ENCODE data around the gene LY6G6C.

The LY6G6C gene, protein sequence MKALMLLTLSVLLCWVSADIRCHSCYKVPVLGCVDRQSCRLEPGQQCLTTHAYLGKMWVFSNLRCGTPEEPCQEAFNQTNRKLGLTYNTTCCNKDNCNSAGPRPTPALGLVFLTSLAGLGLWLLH

DNA sequence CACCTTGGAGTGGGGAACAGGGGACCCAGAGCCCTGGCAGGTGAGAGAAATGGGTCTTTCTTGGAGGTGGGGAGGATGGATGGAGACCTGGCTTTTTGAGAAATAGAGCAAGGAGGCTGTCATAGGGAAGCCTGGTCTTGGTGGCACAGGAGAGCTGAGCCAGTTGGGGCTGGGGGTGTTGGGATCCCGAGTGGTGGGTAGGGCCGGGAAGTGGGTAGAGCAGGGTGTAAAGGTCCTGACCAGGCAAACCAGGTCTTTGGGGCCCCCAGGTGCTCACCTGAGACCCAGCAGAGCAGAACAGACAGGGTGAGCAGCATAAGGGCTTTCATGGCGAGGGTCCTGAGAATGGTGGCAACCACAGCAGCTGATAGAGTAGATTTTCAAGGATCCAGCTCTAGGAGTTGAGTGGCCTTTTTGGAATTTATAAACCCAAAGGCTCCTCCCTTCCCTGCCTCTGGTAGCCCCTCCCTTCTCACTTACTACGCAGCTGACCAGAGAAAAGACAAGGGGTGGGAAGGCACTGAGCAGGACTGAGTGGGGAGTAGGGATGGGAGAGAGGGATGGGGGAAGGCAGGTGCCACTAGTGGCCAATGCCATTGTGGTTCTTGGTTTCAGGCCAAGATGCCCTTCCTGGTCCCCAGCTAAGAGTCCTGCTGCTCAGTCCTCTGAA lies at the start of gene LY6G6C:
Gene LY6G6C (minus strand): TSS at position 396 of the 670 bp plus-strand sequence. CDS start 67 bp downstream, at position 329.
- H3K4me3 ChIP-seq = no peak within 1 kb of the TSS
- TF ChIP-seq, protein P1, sequence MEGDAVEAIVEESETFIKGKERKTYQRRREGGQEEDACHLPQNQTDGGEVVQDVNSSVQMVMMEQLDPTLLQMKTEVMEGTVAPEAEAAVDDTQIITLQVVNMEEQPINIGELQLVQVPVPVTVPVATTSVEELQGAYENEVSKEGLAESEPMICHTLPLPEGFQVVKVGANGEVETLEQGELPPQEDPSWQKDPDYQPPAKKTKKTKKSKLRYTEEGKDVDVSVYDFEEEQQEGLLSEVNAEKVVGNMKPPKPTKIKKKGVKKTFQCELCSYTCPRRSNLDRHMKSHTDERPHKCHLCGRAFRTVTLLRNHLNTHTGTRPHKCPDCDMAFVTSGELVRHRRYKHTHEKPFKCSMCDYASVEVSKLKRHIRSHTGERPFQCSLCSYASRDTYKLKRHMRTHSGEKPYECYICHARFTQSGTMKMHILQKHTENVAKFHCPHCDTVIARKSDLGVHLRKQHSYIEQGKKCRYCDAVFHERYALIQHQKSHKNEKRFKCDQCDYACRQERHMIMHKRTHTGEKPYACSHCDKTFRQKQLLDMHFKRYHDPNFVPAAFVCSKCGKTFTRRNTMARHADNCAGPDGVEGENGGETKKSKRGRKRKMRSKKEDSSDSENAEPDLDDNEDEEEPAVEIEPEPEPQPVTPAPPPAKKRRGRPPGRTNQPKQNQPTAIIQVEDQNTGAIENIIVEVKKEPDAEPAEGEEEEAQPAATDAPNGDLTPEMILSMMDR (IDR thresholded peaks at IDR 0.05) = no peak
- DNase-seq (ENCODE audit: low spot score) = no peak
- H3K27ac ChIP-seq = no peak within 1 kb of the TSS

DNA sequence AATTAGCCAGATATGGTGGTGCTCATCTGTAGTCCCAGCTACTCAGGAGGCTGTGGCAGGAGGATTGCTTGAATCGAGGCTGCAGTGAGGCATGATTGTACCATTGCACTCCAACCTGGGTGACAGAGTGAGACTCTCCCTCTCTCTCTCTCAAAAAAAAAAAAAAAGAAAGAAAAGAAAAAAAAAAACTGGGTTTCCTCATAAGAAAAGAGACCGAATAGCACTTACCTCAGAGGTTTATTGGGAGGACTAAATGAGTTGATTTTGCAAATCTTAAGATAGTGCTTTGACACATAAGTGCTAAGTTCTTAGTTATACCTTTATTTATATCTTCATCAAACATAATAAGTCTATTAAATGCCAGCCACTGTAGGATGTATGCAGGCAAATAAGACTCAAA lies 49.3 kb upstream of the LY6G6C start:
- H3K27ac ChIP-seq = no peak overlapping the region
- no peak overlapping the region for H3K4me3 ChIP-seq
- no peak for DNase-seq (ENCODE audit: low spot score)
- TF ChIP-seq, protein P1 (IDR thresholded peaks at IDR 0.05) = no peak

DNA sequence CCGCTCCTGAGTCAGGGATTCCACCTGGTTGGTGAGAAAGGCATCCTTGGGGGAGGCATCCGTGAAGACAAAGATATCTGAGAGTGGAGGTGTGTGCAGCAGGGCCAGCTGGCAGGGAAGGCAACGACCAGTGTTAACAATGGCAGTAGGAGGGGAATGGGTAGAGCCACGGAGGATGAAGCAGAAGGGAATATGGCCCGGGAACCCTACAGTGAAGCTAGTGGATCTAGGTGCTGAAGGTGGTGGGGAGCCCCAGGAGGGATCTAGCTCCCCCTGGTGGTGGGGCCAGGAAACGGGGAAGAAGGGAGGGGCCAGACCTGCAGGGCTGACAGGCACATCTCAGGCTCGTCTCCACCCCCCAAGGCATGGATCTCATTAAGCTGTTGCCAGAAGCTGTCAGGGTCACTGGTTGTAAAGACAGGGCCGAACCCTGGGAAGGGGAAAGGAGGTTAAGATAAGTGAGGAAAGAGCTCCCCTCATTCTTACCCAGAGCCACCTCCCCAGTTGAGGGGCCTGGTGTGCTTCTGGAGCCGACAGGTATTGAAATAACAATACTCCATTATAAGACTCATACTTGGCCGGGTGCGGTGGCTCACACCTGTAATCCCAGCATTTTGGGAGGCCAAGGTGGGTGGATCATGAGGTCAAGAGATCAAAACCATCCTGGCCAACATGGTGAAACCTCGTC lies 48.3 kb upstream of the LY6G6C start:
- H3K27ac ChIP-seq = no peak overlapping the region
- no peak for DNase-seq (ENCODE audit: low spot score)
- no peak overlapping the region for H3K4me3 ChIP-seq
- TF ChIP-seq, protein P1 (IDR thresholded peaks at IDR 0.05) = peak; percentile 38

DNA sequence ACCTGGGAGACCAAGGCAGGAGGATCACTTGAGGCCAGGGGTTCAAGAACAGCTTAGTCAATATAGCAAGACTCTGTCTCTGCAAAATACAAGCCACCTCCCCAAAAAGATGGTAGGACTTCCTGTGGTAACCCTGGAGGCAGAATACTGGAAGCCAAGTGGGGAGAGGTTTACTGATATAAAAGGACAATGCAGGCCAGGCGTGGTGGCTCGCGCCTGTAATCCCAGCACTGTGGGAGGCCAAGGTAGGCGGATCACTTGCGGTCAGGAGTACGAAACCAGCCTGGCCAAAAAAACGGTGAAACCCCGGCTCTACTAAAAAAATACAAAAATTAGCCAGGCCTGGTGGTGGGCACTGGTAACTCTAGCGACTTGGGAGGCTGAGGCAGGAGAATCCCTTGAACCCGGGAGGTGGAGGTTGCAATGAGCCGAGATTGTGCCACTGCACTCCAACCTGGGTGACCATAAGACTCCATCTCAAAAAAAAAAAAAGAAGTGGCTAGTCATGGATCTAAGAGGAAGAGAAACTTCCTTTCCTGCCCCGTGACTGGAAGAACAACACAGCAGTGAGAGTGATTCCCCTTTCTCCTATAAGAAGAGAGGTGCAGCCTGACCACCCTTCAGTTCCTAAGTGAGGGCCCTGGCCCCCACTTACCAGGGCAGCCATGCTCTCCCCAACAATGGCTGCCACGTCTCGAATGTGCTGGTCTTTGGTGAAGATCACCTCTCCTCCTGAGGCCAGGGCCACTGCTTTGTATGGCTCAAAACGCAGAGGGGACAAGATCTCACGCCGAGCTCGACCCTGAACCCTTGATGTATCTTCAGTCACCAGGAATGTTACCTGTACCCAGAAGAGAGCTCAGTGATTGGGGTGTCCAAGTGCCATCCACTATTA lies 47.1 kb upstream of the LY6G6C start:
- Histone ChIP-seq H3K27ac (peak overlapping the region in 1 of 2 donors; percentile 60), H3K4me3 (no peak overlapping the region)
- TF ChIP-seq, protein P1 (IDR thresholded peaks at IDR 0.05) = no peak
- no peak for DNase-seq (ENCODE audit: low spot score)

DNA sequence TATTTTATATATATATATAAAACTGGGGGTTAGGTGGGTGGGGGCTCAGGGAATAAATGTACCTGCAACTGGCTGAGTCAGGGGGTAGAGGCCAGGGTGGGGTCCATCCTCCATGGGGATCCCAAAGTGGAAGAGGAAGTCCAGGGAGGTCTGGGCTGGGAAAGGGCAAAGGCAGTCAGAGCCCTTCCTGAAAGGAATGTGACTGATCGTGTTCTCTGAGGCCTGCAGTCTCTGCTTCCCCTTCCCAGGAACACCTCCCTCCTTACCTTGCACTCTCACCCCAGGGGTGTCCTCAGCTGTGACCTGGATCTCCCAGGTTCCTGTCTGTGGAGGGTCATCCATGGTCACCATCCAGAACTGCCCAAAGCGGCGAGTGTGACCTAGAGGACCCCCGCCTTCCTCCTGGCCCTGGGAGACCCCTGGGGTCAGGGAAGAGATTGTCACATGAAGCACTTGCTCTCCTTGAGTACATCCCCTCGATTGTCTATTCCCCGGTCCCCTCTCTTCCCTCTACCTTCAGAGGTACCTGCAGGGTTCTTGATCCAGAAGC lies 45.6 kb upstream of the LY6G6C start:
- Histone ChIP-seq H3K4me3 (no peak overlapping the region), H3K27ac (no peak overlapping the region)
- TF ChIP-seq, protein P1 (IDR thresholded peaks at IDR 0.05) = no peak
- no peak for DNase-seq (ENCODE audit: low spot score)

DNA sequence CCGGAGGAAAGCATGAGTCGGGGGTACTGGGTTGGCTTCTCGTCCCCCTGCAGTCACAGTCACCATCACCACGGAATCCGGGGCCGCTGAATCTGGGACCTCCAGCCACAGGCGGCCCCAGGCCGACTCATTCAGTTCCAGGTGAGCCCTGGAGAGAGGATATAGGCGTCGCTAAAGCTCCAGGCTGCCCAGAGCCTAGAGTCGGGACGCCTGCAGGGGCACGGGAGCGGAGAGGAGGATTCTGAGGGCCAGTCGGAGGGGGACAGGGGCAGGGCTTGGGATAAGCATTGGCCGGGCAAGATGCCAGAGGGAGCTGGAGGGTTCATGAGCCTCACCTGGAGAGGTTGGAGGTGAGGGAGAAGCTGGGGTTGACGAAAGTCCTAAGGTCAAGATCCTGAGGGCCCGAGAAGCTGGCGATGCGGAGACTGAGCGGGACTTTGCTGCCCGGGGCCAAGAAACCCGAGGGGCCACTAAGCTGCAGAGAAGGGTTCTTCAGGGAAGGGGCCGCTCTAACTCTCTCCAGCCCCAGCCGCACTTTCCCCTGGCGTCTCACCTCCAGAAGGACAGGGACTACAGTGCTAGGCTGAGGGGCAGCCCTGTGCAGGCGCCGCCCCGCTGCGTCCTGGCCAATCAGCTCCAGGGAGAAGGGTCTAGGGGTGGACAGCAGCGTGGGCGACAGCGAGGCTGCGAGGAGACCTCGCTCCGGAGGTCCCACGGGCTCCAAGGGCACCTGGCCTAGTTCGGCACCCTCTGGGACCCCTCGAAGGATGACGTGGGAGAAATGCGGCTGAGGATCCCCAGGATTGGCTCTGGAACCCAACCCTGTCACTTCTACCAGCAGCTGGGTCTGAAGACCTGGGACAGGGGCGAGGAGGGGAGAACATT lies 44.6 kb upstream of the LY6G6C start:
- peak overlapping the region; percentile 51 for H3K4me3 ChIP-seq
- DNase-seq (ENCODE audit: low spot score) = no peak
- TF ChIP-seq, protein P1 (IDR thresholded peaks at IDR 0.05) = no peak
- no peak overlapping the region for H3K27ac ChIP-seq
